GM23338 (cell line): Measurements from ENCODE around the gene NOSIP.

Experiments
- EZH2 ChIP-seq: fragments of 200-600 bp; sonication (generic); IDR thresholded peaks from one replicate; pipeline ENCODE4 v1.8.0; 2017; ENCODE audit warnings: antibody characterized with exemption, mild to moderate bottlenecking, low read depth; ENCODE audit not compliant: unreplicated experiment
- EZH2phosphoT487 ChIP-seq: fragments of 200-600 bp; sonication (generic); IDR thresholded peaks from one replicate; pipeline ENCODE4 v1.8.1; 2018; ENCODE audit warnings: antibody characterized with exemption; ENCODE audit not compliant: unreplicated experiment
- POLR2AphosphoS5 ChIP-seq: IDR thresholded peaks from 2 replicates; pipeline ENCODE4 v1.6.1; 2016; ENCODE audit warnings: antibody characterized with exemption, low read depth
- TF ChIP-seq, protein P1 (sequence below), 2 experiments: fragments of 200-600 bp in 1 of 2; sonication (generic) in 1 of 2; conservative IDR thresholded peaks; 2 replicates each; pipeline versions ENCODE4 v1.5.1 to v1.6.1; 2016 to 2017; ENCODE audit warnings: antibody characterized with exemption in 2 of 2, low read depth in 2 of 2, mild to moderate bottlenecking in 2 of 2, moderate library complexity in 1 of 2
- TF ChIP-seq, protein P2 (sequence below): IDR thresholded peaks from one replicate; pipeline ENCODE4 v1.6.1; 2018; ENCODE audit warnings: antibody characterized with exemption; ENCODE audit not compliant: unreplicated experiment

DNA sequence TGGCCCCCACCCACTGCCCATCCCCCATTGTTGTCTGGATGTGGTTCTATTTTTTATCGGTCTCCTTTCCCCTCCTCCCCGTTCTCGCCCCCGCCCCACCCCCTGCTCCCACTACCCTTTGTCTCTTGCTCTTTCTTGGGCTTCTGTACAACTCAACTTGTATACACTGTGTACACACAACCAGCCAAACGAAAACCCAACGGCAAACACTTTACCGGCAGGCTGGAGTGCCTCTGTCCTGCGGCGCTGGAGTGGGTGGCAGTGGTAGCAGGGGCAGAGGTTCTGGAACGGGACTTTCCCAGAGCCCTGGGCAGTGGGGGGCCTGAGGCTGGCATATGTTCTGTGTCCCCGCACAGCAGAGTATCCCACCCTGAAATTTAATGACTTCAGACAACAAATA lies 45.9 kb upstream of the NOSIP start:
- TF ChIP-seq, protein P1, sequence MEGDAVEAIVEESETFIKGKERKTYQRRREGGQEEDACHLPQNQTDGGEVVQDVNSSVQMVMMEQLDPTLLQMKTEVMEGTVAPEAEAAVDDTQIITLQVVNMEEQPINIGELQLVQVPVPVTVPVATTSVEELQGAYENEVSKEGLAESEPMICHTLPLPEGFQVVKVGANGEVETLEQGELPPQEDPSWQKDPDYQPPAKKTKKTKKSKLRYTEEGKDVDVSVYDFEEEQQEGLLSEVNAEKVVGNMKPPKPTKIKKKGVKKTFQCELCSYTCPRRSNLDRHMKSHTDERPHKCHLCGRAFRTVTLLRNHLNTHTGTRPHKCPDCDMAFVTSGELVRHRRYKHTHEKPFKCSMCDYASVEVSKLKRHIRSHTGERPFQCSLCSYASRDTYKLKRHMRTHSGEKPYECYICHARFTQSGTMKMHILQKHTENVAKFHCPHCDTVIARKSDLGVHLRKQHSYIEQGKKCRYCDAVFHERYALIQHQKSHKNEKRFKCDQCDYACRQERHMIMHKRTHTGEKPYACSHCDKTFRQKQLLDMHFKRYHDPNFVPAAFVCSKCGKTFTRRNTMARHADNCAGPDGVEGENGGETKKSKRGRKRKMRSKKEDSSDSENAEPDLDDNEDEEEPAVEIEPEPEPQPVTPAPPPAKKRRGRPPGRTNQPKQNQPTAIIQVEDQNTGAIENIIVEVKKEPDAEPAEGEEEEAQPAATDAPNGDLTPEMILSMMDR (conservative IDR thresholded peaks at IDR 0.05; ENCODE audit: low read depth in 2 of 2): no peak
- TF ChIP-seq EZH2 (no peak), EZH2phosphoT487 (no peak), POLR2AphosphoS5 (no peak)
- TF ChIP-seq, protein P2, sequence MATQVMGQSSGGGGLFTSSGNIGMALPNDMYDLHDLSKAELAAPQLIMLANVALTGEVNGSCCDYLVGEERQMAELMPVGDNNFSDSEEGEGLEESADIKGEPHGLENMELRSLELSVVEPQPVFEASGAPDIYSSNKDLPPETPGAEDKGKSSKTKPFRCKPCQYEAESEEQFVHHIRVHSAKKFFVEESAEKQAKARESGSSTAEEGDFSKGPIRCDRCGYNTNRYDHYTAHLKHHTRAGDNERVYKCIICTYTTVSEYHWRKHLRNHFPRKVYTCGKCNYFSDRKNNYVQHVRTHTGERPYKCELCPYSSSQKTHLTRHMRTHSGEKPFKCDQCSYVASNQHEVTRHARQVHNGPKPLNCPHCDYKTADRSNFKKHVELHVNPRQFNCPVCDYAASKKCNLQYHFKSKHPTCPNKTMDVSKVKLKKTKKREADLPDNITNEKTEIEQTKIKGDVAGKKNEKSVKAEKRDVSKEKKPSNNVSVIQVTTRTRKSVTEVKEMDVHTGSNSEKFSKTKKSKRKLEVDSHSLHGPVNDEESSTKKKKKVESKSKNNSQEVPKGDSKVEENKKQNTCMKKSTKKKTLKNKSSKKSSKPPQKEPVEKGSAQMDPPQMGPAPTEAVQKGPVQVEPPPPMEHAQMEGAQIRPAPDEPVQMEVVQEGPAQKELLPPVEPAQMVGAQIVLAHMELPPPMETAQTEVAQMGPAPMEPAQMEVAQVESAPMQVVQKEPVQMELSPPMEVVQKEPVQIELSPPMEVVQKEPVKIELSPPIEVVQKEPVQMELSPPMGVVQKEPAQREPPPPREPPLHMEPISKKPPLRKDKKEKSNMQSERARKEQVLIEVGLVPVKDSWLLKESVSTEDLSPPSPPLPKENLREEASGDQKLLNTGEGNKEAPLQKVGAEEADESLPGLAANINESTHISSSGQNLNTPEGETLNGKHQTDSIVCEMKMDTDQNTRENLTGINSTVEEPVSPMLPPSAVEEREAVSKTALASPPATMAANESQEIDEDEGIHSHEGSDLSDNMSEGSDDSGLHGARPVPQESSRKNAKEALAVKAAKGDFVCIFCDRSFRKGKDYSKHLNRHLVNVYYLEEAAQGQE: no peak
